ENCODE measurements around the gene LCN6.
"Not testable (repeated sequence)": the region's sequence is repeated elsewhere in the genome, so short reads cannot be mapped to it uniquely, and the experiment has no call there.

The LCN6 gene

DNA sequence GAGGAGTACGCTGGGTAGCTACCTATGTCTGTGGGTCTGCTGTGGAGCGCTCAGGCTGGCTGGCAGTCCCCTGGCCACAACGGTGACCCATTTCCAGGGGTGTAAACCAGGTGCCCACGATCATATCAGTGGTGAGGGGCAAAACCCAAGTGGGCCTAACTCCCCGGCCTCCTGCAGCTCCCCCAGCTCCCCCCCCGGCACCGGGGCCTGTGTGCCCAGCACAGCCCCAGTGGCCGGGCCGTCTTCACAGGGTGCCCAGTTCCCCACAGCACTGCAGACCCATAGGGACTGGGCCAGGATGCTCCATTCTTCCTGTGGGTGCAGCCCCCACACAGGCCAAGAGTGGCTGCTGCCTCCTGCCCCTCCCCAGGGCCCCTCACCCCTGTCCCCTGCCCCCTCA is 10.7 kb upstream of the LCN6 start:
- DNase-seq = no peak

DNA sequence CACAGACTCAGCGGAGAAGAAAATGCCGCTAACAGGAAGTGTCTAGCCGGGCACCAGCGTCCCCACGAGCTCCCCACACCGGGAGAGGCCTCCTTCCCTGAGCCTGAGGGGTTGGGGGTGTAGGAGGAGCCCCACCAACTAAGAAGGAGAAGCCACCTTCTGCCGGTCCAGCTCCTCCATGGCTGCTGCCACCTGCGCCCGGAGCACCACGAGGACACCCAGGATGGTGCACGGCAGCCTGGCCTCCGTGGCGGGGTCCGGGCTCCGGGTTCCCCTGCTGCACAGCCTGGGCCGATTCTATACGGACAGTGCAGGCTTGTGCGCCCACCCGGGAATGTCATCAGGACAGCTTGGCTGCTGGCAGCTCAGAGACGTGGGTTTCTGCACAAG is 9.4 kb upstream of the LCN6 start:
- no peak for DNase-seq

DNA sequence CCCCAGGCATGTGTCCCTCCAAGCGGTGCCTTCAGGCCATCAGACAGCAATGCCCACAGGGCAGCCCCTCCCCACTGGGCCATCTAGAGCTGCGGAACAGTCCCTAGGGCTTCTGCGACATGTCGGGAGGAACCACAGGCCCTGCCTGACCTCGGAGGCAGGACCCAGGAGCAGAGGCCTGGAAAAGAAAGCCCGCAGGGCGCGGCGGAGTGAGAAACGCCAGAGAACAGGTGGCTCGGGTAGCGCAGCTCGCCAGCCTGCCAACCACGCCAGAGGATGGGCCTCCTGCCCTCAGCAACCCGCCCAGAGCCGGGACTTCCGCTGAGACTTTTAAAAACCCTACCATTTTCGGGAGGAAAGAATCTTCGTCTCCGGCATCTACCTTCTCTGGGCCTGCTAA is 9.0 kb upstream of the LCN6 start:
- no peak for DNase-seq

DNA sequence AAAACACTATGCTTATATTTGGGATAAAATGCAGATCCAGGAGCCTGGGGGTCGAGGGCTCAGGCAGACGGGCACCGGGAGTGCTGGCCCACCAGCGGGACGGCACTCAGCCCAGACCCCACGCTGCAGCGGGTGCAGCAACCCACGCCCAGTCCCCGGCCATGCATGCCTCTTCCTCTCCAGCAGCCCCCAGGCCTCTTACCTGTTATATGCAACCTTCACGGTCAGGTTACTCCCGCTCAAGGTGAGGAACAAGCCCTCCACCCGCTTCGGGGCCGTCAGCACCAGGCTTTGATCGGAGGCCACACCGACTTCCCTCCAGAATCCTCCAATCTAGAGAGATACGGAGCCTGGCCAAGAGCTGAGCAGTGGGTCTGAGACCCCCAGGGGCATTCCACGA is 8.5 kb upstream of the LCN6 start:
- DNase-seq = no peak

DNA sequence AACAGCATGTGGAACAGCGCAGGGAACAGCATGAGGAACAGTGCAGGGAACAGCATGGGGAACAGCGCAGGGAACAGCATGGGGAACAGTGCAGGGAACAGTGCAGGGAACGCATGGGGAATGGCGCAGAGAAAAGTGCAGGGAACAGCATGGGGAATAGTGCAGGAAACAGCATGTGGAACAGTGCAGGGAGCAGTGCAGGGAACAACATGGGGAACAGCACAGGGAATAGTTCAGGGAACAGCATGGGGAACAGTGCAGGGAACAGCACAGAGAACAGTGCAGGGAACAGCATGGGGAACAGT is 7.8 kb upstream of the LCN6 start:
- DNase-seq = no peak

DNA sequence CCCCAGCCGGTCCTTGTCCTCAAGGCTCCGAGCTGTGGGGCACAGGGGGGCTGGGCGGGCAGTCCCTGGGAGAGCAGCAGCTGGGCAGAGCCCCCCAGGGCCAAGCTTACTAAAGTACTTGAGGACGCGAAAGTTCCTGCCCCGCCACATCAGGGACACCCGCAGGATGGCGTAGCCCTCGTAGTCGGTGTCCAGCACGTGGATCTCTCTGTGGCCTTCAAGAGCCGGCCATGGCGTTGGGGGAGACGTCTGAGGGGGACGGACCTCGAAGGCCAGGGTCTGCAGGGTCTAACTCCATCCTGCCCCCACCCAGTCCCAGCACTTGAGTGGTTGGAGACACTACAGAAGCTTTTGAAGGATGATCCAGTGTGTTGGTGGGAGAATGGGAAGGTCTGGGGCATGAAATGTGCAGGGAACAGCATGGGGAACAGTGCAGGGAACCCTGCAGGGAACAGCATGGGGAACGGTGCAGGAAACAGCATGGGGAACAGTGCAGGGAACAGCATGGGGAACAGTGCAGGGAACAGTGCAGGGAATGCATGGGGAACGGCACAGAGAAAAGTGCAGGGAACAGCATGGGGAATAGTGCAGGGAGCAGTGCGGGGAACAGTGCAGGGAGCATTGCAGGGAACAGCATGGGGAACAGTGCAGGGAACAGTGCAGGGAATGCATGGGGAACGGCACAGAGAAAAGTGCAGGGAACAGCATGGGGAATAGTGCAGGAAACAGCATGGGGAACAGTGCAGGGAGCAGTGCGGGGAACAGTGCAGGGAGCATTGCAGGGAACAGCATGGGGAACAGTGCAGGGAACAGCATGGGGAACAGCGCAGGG is 7.2 kb upstream of the LCN6 start:
- not testable (repeated sequence) for DNase-seq

DNA sequence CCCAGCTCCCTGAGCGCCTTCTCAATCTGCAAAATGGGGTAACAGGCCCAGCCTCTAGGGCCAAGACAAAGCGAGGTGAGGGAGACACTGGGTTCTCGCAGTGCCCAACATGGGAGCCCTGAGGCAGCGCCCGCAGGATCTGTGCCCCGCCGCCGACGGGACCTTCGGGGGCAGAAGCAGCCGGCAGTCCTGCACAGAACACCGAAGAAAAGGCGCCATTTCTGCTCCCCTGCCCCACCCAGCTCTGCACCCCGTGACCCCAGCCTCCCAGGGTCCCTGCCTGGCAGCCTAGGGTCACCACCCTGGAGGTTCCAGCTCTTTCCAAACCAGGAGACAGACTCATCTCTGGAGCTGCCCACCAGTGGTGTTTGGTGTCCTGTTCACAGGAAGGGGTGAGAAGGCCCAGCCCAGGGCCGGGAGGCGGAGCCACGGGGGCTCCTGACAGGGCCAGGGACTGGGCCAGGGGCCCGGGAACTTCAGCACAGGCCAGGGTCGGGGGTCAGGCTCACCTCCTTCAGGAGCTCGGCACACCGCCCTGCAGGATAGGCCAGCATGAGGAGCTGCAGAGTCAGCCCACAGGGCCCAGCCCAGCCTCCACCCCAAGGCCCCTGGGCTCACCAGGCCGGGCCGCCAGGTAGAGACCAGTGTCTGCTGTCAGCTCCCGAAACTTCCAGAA is 6.4 kb upstream of the LCN6 start:
- no peak for DNase-seq

DNA sequence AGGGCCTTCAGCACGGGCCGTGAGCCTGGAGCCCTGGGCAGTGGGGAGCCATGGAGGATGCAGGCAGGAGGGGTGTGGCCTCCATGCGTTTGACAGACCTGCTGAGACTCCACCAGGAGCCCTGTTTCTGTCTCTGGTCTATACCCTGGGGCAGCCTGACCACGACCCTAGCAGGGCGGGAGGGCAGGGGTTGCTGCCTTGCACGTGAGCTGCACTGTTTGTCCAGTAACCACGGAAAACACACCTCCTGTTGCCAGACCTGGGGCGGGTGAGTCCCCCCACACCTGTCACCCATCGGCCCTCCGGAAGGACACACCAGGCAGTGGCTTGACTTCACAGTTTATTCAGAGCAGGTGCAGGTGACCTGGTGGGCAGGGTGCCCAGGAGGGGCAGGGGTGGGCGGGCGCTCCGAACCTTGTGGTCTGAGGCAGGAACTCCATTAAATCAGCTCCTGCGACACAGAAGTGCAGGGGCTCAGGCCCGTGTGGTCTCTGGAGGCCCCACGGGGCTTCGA is 5.8 kb upstream of the LCN6 start:
- no peak for DNase-seq

DNA sequence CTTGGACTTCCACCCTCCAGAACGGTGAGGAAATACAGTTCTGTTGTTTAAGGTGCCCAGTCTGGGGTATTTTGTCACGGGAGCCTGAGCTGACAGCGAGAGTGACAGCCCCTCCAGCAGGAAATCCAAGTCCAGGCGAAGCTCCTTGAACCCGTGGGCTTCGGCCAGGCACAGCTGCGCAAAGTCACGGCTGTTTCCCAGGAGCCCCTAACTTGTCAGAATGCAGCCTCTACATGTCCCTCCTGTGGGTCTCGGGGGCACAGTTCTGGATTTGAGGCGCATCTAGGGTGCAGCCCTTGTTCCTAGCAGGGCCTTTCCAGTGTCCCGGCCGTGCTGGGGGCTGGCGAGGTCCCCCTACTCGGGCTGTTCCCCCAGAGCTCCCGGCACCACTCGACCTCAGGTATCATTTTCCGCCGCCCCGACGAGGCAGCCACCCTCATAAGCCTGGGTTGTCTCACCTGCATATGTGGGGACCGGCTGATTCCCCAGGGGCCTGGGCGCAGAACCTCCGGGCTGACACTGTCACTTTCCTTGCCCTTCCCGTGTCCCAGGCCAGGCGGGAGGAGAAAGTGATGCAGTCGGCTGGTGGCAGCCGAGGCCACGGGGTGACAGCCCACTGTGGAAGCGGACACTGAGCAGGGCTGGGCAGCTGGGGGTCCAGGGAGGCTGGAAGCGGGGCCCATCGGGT is 5.2 kb upstream of the LCN6 start:
- no peak for DNase-seq

DNA sequence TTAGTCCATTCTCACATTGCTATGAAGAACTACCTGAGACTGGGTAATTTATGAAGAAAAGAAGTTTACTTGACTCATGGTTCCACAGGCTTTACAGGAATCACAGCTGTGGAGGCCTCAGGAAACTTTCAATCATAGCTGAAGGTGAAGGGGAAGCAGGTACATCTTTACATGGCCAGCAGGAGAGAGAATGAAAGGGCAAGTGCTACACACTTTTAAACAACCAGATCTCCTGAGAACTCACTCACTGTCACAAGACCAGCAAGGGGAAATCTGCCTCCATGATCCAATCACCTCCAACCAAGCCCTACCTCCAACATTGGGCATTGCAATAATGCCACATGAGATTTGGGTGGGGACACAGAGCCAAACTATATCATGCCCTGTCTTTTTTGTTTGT is 3.5 kb upstream of the LCN6 start:
- no peak for DNase-seq

DNA sequence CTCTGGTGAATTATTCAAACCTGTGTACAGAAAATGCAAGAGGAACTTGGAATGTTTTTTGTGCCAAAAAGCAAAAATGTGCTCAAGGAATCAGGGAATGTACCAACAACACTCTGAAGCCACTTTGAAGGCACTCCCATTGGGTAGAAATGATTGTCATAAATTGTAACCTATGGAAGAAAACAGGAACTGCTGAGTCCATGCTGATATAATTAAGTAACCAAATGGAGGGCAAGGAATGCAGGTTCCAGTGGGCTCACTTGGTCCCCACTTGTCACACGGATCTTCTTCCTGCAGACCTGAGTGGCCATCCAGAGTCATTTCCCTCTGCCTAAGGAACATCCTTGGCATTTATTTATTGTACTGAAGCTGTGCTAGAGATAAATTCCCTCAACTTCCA is 2.9 kb upstream of the LCN6 start:
- DNase-seq = no peak

DNA sequence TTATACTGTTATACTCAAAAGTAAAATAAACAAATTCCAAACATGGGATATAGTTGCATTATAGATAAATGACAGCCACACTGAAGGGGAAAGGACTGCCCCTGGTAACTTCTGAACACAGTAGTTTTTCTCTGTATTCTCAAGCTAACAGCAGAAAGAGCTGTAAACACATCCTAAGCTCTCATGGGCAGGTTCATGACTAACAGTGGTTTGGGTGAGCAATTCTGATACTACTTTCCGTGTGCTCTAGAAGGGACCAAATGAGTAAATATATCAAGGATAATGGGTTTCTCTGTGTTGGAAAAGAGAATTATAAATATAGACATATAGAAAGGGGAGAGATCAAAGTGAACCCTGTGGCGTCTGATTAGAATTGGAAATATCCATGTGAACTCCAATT is 2.2 kb upstream of the LCN6 start:
- no peak for DNase-seq

DNA sequence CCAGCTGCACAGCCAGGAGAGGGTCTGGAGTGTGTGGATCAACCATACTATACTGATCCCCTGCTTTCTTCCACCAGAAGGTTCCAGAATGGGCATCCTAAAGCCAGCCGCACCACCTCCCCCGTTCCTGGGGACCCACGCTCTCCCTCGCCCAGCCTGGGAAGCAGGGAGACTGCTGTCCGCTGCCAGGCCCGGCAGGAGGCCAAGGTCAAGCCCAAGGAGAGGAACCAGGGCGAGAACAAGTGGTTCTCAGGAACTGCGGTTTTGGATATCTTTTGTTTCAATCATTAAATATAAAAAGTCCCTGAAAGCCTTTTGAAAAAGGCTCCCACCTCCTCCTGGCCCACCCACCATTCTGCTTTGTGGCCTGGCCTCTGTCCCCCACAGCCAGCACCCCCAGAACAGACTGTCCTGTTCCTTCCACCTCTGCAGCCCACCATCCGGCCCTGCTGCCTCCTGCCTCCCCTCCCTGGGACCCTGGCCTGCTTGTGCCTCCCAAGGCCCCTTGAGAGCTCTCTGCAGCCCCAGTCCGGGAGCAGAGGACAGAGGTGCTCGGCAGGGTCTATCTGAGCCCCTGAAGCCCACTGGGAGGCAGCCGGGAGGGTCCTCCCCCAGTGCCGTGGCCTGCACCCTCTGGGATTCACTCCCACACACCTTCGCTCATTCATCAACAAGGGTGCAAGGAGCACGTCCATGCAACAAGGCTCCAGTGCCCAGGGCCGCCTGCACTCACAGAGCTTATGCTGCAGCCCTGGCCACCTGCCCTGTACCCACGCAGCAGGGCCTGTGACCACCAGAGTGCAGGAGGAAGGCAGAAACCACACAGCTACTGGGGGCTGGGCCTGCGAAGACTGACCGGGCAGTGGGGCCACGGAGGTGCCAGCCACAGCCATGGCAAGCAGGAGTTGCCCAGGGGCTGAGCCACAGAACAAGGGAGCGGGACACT is 614 bp upstream of the LCN6 start:
- no peak for DNase-seq

DNA sequence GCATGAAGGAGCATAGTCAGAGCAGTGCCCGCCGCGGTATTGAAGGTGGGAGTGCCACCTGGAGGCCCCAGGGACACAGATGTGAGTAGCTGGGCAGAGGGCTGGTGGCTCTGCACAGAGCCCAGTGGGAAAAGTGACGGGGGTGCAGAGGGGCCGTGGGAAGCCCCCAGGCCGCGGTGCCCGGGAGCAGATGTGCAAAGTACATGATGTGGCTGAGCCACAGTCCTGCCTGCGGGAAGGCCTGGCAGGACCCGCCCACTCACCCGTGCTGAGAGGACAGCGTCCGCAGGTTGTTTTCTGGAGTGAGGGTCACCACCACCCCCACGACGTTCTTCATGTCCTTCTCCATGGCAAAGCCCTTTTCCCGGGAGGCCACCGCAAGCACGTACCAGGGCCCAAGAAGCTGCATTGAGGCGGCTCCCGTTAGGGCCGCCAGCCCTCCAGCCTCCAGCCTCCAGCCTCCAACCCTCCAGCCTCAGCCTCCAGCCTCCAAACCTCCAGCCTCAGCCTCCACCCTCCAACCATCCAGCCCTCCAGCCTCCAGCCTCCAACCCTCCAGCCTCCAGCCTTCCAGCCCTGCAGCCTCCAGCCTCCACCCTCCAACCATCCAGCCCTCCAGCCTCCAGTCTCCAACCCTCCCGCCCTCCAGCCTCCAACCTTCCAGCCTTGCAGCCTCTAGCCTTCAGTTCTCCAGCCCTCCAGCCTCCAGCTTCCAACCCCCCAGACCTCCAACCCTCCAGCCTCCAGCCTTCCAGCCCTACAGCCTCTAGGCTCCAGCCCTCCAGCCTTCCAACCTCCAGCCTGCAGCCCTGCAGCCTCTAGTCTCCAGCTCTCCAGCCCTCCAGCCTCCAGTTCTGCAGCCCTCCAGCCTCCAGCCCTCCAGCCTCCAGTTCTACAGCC is 914 bp downstream of the LCN6 start:
- DNase-seq = no peak

DNA sequence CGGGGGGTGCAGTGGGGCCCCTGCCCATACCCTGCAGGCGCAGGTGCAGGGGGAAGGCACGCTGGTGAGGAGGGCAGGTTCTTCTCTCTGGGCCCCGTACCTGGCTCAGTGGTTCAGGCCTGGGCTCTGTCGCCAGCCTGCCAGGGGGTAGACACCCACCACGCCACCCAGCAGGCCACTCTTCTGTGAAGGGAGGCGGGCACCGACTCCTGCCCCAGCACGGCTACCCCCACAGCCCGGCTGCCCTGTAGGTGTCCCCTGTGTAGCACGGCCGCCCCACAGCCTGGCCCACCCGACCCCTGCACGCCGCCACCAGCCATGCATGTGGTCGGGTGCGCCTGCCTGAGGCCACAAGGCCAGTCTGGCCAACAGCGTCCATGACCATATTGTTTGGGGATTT is 1.7 kb downstream of the LCN6 start:
- DNase-seq = no peak

DNA sequence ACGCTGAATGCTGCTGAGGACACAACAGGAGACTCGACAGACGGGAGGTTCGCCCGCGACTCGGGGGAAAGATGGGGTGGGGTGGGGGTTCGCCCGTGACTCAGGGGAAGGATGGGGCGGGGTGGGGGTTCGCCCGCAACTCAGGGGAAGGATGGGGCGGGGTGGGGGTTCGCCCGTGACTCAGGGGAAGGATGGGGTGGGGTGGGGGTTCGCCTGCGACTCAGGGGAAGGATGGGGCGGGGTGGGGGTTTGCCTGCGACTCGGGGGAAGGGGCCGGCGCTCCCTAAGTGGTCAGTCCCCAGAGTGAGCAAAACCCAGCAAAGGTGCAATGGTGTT is 2.2 kb downstream of the LCN6 start:
- no peak for DNase-seq

DNA sequence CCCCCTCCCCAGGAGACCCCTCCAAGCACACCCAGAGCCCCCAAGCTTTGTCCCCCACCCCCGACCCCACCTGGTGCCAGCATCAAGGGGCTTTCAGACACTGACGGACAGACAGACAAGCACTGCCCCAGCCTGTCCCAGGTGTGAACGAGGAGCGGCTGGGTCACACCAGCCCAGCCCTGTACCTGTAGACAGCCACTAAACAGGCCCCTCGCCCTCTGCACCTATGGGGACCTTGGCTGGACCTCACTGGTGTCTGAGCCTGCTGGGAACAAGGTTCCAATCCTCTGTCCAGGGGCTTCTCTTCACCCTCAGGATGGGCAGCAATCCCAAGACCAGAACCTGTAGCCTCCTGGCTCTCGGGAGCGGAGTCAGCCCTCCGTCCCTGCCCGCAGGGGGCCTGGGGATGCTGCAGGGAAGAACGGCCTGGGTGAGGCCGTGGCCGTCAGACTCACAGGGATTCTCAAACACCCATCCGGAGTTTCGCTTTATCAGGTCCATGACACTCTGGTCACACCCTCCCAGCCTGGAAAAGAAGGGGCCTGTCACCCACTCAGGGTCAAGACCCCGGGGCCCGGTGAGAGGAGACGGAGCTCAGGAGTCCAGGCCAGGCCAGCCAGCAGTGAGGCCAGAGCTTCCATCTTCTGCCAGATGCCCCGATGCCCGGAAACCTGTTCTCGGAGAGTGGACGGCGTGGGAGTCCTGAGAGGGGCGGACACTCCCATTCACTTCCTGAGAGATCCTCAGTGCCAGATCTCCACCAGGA is 2.8 kb downstream of the LCN6 start:
- no peak for DNase-seq

DNA sequence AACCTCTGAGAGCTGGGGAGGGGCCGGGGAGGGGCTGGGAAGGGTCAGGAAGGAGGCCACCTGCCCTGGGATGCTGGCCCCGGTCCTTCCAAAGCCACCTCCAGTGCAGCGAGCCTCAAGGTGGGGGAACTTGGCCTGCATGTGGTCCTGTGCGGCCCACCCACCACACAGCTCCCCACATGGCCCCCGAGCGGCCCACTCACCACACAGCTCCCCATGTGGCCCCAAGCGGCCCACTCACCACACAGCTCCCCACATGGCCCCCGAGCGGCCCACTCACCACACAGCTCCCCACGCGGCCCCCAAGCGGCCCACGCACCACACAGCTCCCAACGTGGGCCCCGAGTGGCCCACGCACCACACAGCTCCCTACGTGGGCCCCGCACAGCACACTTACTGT is 3.6 kb downstream of the LCN6 start:
- no peak for DNase-seq

DNA sequence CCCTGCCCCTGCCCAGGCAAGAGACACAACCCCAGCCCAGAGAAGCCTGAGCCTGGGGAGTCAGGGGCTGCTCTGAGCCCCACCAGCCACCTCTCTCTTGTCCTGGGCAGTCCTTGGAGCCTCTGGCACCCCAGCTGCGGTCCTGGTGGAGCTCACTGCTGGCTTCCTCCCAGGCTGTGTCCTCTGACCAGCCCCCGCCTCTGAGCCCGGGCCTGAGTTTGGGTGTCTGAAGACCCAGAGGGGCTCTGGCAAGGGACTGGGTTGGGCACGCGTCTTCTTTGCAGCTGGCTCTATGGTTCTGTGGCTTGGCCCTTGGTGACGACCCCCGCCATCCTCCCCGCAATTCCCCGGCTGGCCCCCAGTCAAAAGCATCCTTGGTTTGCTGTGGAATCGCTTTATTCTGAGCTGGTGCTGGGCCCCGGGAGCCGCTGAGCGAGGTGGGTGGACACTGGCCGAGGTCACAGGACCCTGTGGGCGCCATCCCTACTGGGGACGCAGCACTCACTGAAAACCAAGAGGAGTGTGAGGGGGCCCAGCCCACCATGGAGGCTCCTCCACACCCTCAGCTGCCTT is 4.6 kb downstream of the LCN6 start:
- no peak for DNase-seq

DNA sequence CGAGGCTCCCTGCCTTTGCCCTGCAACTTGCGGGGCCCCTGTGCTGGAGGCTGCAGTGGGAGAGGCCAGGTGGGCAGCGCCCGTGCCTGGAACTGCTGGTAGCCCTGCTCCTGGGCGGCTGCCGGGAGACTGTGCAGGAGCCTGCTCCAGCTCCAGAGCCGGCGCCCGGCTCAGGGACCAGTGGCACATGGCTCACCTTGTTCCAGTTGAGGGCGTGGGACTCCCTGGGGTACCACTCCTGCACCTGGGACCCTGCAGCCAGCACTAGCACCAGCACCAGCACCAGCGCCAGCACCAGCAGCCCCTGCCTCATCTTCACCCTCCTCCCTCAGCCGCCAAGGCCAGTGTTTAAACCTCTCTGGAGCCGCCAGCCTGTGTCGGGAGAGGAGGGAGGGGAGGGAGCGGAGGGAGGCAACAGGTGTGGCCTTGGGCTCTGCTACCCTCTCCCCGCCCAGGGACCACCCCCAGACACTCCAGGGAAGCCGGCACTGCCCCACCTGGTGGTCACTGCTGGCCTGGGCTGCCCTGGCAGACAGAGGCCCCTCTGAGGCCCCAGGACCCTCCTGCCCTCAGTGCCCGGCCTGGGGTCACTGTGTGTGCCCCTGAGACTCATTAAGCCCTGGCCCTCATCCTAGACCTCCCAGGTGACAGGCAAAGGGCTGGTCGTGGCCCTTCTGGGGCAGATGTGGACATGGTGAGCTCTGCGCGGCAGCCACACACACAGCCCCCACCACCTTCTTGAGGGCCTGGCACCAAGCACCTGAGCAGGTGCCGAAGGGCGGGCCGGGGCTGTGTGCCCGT is 5.5 kb downstream of the LCN6 start, which contains the start of gene LCN10:
LCN10 (minus strand) TSS at position 350 of the 801 bp plus-strand sequence; CDS start at position 313, 37 bp downstream.
- DNase-seq = no peak

Measured in NCI-H226 (cell line).